ENCODE measurements around the gene TGM5. TPM values are rescaled to one million over a fixed set of nuclear protein-coding genes. Genes with fewer than 3 reads are reported as not detected.

Gene TGM5
- total and polyA plus RNA-seq, 2 experiments from 2014 or later, result not detected

DNA sequence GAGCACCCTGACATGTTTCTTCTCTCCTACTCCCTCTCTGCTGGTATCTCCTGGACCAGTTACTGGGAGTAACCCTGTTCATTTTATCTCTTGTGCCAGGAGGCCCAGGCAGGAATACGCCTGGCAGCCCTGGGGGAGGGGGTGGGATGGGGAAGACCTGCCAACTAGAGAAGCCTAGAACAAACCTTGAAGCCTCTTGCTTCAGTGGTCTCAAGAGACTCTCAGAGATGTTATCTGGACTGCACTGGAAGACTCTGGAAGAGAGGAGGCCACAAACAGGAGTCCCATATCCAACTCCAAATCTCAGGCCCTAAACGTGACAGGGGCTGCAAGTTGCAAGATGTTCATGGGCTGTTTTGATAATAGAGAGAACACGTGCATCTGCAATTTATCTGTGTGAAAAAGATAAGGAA lies 45.7 kb downstream of the TGM5 start, which contains the start of gene EPB42:
EPB42 (minus strand) TSS at position 28 of the 413 bp plus-strand sequence. CDS start 193 bp downstream, outside the sequence.
- no peak for DNase-seq (ENCODE audit: low spot score)

More for the DNA sequence above, 45.7 kb downstream of the TGM5 start, which contains the start of gene EPB42:
- Histone ChIP-seq H4K20me1 (replicated peaks; ENCODE audit: insufficient read depth) (no peaks in the 10 kb centered on the region), H3K36me3 (ENCODE audit: insufficient read depth) (no peaks in the 10 kb centered on the region), H3K79me2 (replicated peaks; ENCODE audit: insufficient read depth) (no peaks in the 10 kb centered on the region), H3K27me3 (ENCODE audit: insufficient read depth) (no peaks in the 10 kb centered on the region), H3F3A (replicated peaks; ENCODE audit: low read depth) (no peaks in the 10 kb centered on the region), H3K9me2 (ENCODE audit: insufficient read depth) (no peaks in the 10 kb centered on the region), H2AFZ (no peak within 1 kb of the TSS), H3K4me1 (ENCODE audit: insufficient read depth) (no peaks in the 10 kb centered on the region), H3K4me2 (no peak within 1 kb of the TSS), H3K27ac (ENCODE audit: low read depth) (no peak within 1 kb of the TSS), H3K4me3 (no peak within 1 kb of the TSS)
- ATAC-seq, result no peak
- peaks cover 6% of the 10 kb centered on the region for H3K4me1 Mint-ChIP-seq
- no peak within 1 kb of the TSS for H3K4me3 Mint-ChIP-seq
- H3K27ac Mint-ChIP-seq, result no peak within 1 kb of the TSS
- TF ChIP-seq STAT1 (IDR thresholded peaks at IDR 0.05; ENCODE audit: unreplicated experiment), result no peak
- no peak for TF ChIP-seq ZNF114 (CRISPR knock-in tag; IDR thresholded peaks at IDR 0.05)
- TF ChIP-seq POLR2AphosphoS5 (IDR thresholded peaks at IDR 0.05; ENCODE audit: low read depth), result no peak
- TF ChIP-seq EZH2phosphoT487 (IDR thresholded peaks at IDR 0.05; ENCODE audit: unreplicated experiment), result no peak
- TF ChIP-seq NANOG (IDR thresholded peaks at IDR 0.05; ENCODE audit: borderline replicate concordance), result no peak
- TF ChIP-seq, protein P1, sequence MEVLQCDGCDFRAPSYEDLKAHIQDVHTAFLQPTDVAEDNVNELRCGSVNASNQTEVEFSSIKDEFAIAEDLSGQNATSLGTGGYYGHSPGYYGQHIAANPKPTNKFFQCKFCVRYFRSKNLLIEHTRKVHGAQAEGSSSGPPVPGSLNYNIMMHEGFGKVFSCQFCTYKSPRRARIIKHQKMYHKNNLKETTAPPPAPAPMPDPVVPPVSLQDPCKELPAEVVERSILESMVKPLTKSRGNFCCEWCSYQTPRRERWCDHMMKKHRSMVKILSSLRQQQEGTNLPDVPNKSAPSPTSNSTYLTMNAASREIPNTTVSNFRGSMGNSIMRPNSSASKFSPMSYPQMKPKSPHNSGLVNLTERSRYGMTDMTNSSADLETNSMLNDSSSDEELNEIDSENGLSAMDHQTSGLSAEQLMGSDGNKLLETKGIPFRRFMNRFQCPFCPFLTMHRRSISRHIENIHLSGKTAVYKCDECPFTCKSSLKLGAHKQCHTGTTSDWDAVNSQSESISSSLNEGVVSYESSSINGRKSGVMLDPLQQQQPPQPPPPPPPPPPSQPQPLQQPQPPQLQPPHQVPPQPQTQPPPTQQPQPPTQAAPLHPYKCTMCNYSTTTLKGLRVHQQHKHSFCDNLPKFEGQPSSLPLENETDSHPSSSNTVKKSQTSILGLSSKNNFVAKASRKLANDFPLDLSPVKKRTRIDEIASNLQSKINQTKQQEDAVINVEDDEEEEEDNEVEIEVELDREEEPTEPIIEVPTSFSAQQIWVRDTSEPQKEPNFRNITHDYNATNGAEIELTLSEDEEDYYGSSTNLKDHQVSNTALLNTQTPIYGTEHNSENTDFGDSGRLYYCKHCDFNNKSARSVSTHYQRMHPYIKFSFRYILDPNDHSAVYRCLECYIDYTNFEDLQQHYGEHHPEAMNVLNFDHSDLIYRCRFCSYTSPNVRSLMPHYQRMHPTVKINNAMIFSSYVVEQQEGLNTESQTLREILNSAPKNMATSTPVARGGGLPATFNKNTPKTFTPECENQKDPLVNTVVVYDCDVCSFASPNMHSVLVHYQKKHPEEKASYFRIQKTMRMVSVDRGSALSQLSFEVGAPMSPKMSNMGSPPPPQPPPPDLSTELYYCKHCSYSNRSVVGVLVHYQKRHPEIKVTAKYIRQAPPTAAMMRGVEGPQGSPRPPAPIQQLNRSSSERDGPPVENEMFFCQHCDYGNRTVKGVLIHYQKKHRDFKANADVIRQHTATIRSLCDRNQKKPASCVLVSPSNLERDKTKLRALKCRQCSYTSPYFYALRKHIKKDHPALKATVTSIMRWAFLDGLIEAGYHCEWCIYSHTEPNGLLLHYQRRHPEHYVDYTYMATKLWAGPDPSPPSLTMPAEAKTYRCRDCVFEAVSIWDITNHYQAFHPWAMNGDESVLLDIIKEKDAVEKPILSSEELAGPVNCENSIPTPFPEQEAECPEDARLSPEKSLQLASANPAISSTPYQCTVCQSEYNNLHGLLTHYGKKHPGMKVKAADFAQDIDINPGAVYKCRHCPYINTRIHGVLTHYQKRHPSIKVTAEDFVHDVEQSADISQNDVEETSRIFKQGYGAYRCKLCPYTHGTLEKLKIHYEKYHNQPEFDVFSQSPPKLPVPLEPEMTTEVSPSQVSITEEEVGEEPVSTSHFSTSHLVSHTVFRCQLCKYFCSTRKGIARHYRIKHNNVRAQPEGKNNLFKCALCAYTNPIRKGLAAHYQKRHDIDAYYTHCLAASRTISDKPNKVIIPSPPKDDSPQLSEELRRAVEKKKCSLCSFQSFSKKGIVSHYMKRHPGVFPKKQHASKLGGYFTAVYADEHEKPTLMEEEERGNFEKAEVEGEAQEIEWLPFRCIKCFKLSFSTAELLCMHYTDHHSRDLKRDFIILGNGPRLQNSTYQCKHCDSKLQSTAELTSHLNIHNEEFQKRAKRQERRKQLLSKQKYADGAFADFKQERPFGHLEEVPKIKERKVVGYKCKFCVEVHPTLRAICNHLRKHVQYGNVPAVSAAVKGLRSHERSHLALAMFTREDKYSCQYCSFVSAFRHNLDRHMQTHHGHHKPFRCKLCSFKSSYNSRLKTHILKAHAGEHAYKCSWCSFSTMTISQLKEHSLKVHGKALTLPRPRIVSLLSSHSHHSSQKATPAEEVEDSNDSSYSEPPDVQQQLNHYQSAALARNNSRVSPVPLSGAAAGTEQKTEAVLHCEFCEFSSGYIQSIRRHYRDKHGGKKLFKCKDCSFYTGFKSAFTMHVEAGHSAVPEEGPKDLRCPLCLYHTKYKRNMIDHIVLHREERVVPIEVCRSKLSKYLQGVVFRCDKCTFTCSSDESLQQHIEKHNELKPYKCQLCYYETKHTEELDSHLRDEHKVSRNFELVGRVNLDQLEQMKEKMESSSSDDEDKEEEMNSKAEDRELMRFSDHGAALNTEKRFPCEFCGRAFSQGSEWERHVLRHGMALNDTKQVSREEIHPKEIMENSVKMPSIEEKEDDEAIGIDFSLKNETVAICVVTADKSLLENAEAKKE (CRISPR knock-in tag; IDR thresholded peaks at IDR 0.05), result no peak
- TF ChIP-seq EZH2 (IDR thresholded peaks at IDR 0.05; ENCODE audit: low read depth, unreplicated experiment), result no peak
- no peak for TF ChIP-seq CREB1 (CRISPR knock-in tag; IDR thresholded peaks at IDR 0.05; ENCODE audit: low read depth)
- H3K36me3 Mint-ChIP-seq (ENCODE audit: low read depth), result no peaks in the 10 kb centered on the region
- no peaks in the 10 kb centered on the region for H3K9me3 Mint-ChIP-seq
- peaks cover 2% of the 10 kb centered on the region for H3K27me3 Mint-ChIP-seq (ENCODE audit: insufficient read depth, low read depth, poor library complexity)
